ENCODE measurements around the gene ATP8B4.

Gene ATP8B4

DNA sequence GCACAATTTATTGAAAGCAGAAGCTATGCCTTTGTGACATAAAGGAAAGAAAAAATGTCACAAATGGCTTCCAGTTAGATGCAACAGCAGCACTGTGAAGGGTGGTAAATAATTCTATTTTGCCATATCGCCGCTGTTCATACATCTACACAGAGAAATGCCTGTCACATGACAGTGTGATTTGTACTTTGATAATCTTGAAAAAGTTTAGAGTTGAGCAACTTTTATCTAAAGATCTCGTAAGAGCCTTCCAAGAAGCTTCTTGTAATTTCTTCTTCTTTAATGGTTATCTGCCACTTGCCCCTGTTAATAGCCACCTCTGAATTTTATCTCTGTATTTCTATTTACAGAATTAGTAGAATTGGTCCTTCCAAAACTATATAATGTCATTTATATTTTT is 192.3 kb downstream of the ATP8B4 start:
- no peak overlapping the region for H3K27ac ChIP-seq (ENCODE audit: insufficient read depth, low read depth, low read length, poor library complexity, severe bottlenecking)
- 60 to 97% methylated on average over 2 to 3 of the region's 3 CpGs for WGBS, 2 experiments
- no peaks in the 10 kb centered on the region for H3K27me3 ChIP-seq (ENCODE audit: control insufficient read depth, insufficient read depth, low read length, poor library complexity, severe bottlenecking)
- no peaks in the 10 kb centered on the region for H3K4me1 ChIP-seq (ENCODE audit: control insufficient read depth, insufficient read depth, low read length)
- no peak overlapping the region for H3K4me3 ChIP-seq (ENCODE audit: insufficient read depth, low read depth, low read length)
- H3K36me3 ChIP-seq (ENCODE audit: control insufficient read depth, insufficient read depth, low read length): no peaks in the 10 kb centered on the region
- no peaks in the 10 kb centered on the region for H3K9me3 ChIP-seq (ENCODE audit: control insufficient read depth, low read length)

DNA sequence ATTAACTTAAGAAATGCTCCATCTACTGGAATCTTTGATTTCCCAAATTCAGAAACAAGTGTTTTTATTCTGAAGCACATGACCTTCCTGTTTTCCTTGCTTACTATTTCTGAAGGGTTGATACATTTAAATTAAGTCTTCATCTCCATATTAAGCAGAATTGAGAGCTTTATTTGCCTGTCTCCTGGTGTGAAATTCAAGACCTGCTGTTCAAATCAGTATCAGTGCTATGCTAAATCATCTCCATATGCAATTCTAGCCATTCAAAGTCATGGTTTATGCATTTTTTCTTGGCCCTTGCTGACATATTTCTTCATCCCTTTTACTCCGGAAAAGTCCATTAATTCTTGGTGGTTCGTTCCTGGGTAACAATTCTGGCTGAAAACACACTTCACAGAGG is 195.4 kb downstream of the ATP8B4 start:
- Histone ChIP-seq H3K27ac (ENCODE audit: insufficient read depth, low read depth, low read length, poor library complexity, severe bottlenecking) (no peak overlapping the region), H3K4me1 (ENCODE audit: control insufficient read depth, insufficient read depth, low read length) (no peaks in the 10 kb centered on the region), H3K27me3 (ENCODE audit: control insufficient read depth, insufficient read depth, low read length, poor library complexity, severe bottlenecking) (no peaks in the 10 kb centered on the region), H3K4me3 (ENCODE audit: insufficient read depth, low read depth, low read length) (no peak overlapping the region), H3K36me3 (ENCODE audit: control insufficient read depth, insufficient read depth, low read length) (no peaks in the 10 kb centered on the region), H3K9me3 (ENCODE audit: control insufficient read depth, low read length) (no peaks in the 10 kb centered on the region)
- WGBS, 2 experiments: 96 to 99% methylated on average over 2 of the region's 2 CpGs

DNA sequence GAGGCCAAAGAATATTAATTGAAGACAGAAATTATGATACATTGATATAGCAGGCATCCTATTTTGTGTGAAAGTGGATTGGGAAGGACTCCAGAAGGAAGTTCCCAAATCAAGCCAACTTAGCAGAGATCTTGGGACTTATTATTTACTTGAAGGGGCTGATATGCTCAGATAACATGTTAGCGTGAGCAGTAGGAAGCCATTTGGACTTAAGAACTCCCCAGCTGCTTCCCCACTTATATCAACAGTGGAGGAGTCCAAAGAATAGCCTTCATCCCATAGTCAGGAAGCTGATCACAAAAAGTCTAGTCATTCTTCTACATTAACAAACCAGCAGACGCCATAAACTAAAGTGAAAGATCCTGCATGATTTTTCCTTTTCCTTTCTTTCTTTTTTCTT is 200.0 kb downstream of the ATP8B4 start:
- Histone ChIP-seq H3K4me3 (ENCODE audit: insufficient read depth, low read depth, low read length) (no peak overlapping the region), H3K27me3 (ENCODE audit: control insufficient read depth, insufficient read depth, low read length, poor library complexity, severe bottlenecking) (no peaks in the 10 kb centered on the region), H3K4me1 (ENCODE audit: control insufficient read depth, insufficient read depth, low read length) (no peaks in the 10 kb centered on the region), H3K9me3 (ENCODE audit: control insufficient read depth, low read length) (no peaks in the 10 kb centered on the region), H3K36me3 (ENCODE audit: control insufficient read depth, insufficient read depth, low read length) (no peaks in the 10 kb centered on the region), H3K27ac (ENCODE audit: insufficient read depth, low read depth, low read length, poor library complexity, severe bottlenecking) (no peak overlapping the region)
- WGBS, 2 experiments: 96% methylated on average over 2 of the region's 2 CpGs

DNA sequence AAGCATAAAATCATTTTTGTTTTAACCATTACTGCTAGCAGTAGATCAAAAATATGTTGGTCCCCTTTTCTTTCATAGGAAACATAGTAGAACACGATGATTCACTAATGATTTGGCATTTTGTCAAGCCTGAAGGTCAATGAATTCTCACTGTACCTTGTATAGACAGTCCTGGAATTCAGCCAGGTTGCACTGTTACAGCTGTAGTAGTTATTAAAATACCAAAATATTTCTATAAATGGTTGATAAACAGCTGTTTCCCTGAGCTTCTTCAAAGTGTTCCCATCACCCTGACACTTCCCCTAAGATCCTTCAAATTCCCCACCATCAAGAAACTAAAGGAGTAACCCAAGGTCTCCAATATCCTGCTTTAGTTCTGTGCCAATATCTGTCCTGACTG is 200.9 kb downstream of the ATP8B4 start:
- Histone ChIP-seq H3K9me3 (ENCODE audit: control insufficient read depth, low read length) (no peaks in the 10 kb centered on the region), H3K4me1 (ENCODE audit: control insufficient read depth, insufficient read depth, low read length) (no peaks in the 10 kb centered on the region), H3K36me3 (ENCODE audit: control insufficient read depth, insufficient read depth, low read length) (no peaks in the 10 kb centered on the region), H3K27me3 (ENCODE audit: control insufficient read depth, insufficient read depth, low read length, poor library complexity, severe bottlenecking) (no peaks in the 10 kb centered on the region), H3K27ac (ENCODE audit: insufficient read depth, low read depth, low read length, poor library complexity, severe bottlenecking) (no peak overlapping the region), H3K4me3 (ENCODE audit: insufficient read depth, low read depth, low read length) (no peak overlapping the region)
- WGBS, 2 experiments: 100% methylated on average over 1 of the region's 1 CpG

GRCh38 chr15:49916998-49917397 is 202.0 kb downstream of the ATP8B4 start:
- no peaks in the 10 kb centered on the region for H3K4me1 ChIP-seq (ENCODE audit: control insufficient read depth, insufficient read depth, low read length)
- no peaks in the 10 kb centered on the region for H3K27me3 ChIP-seq (ENCODE audit: control insufficient read depth, insufficient read depth, low read length, poor library complexity, severe bottlenecking)
- no peaks in the 10 kb centered on the region for H3K9me3 ChIP-seq (ENCODE audit: control insufficient read depth, low read length)
- H3K4me3 ChIP-seq (ENCODE audit: insufficient read depth, low read depth, low read length): no peak overlapping the region
- H3K27ac ChIP-seq (ENCODE audit: insufficient read depth, low read depth, low read length, poor library complexity, severe bottlenecking): no peak overlapping the region
- H3K36me3 ChIP-seq (ENCODE audit: control insufficient read depth, insufficient read depth, low read length): no peaks in the 10 kb centered on the region
- 77 to 78% methylated on average over 2 of the region's 2 CpGs for WGBS, 2 experiments

DNA sequence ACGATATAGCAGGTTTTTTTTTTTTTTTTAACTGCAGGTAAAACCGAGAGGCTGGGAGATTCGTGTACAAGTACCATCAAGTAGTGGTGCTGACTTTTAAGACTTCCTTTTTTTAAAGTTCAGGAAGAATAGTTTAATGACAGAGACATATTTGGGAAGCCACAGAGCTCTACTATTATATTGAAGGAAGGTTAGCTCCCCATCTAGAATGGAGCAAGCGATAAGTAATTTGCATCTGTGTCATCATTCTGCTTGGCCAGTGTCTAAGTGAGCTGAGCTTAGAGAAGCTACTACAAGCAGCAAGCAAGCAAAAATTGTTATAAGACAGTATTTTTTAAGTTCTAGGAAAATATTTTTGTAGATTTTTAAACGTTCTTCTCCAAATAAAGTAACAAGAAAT is 203.2 kb downstream of the ATP8B4 start:
- whole genome bisulfite sequencing, 2 experiments: 92 to 94% methylated on average over 4 of the region's 5 CpGs
- Histone ChIP-seq H3K27ac (ENCODE audit: insufficient read depth, low read depth, low read length, poor library complexity, severe bottlenecking) (no peak overlapping the region), H3K36me3 (ENCODE audit: control insufficient read depth, insufficient read depth, low read length) (no peaks in the 10 kb centered on the region), H3K4me1 (ENCODE audit: control insufficient read depth, insufficient read depth, low read length) (no peaks in the 10 kb centered on the region), H3K27me3 (ENCODE audit: control insufficient read depth, insufficient read depth, low read length, poor library complexity, severe bottlenecking) (no peaks in the 10 kb centered on the region), H3K9me3 (ENCODE audit: control insufficient read depth, low read length) (no peaks in the 10 kb centered on the region), H3K4me3 (ENCODE audit: insufficient read depth, low read depth, low read length) (no peak overlapping the region)

- Histone ChIP-seq H3K27me3 (ENCODE audit: control insufficient read depth, insufficient read depth, low read length, poor library complexity, severe bottlenecking) (no peaks in the 10 kb centered on the region), H3K36me3 (ENCODE audit: control insufficient read depth, insufficient read depth, low read length) (no peaks in the 10 kb centered on the region), H3K9me3 (ENCODE audit: control insufficient read depth, low read length) (no peaks in the 10 kb centered on the region), H3K4me1 (ENCODE audit: control insufficient read depth, insufficient read depth, low read length) (no peaks in the 10 kb centered on the region), H3K4me3 (ENCODE audit: insufficient read depth, low read depth, low read length) (no peak overlapping the region), H3K27ac (ENCODE audit: insufficient read depth, low read depth, low read length, poor library complexity, severe bottlenecking) (no peak overlapping the region)
- WGBS, 2 experiments: 92 to 95% methylated on average over 4 of the region's 4 CpGs
These were observed 210.1 kb downstream of the ATP8B4 start for GRCh38 chr15:49908933-49909295.

DNA sequence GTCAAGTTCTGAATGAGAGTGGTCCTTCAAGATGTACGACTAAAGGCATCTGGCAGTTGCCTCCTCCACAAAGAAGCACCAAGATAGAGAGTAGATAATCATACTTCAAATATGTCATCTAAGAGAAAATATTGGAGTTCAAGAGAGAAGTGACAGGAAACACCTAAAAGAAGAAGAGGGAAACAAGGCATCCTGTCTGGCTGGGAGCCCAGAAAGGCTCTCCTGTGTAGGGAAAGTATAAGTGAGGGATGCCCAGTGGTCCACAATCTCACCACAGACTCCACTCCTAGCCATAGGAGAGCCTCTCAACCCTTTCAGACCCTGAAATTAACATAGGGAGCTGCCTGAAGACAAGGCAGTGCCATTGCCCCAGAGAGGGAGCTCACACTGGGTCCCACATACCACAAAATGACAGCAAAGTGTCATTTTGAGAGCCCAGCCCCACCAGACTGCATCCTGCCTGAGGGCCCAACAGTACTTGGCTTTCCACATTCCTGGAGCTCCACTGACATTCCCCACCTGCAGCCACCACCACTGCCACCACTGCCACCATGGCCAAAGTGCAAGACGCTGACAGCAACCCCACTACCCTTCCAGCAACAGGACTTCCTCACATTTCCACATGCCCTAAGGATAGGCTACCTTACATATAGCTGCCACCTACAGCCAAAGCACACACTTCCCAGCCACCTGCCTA is 210.6 kb downstream of the ATP8B4 start:
- H3K27ac ChIP-seq (ENCODE audit: insufficient read depth, low read depth, low read length, poor library complexity, severe bottlenecking): no peak overlapping the region
- H3K4me3 ChIP-seq (ENCODE audit: insufficient read depth, low read depth, low read length): no peak overlapping the region
- WGBS, 2 experiments: 96 to 100% methylated on average over 1 to 2 of the region's 2 CpGs
- H3K9me3 ChIP-seq (ENCODE audit: control insufficient read depth, low read length): no peaks in the 10 kb centered on the region
- no peaks in the 10 kb centered on the region for H3K4me1 ChIP-seq (ENCODE audit: control insufficient read depth, insufficient read depth, low read length)
- no peaks in the 10 kb centered on the region for H3K27me3 ChIP-seq (ENCODE audit: control insufficient read depth, insufficient read depth, low read length, poor library complexity, severe bottlenecking)
- no peaks in the 10 kb centered on the region for H3K36me3 ChIP-seq (ENCODE audit: control insufficient read depth, insufficient read depth, low read length)

DNA sequence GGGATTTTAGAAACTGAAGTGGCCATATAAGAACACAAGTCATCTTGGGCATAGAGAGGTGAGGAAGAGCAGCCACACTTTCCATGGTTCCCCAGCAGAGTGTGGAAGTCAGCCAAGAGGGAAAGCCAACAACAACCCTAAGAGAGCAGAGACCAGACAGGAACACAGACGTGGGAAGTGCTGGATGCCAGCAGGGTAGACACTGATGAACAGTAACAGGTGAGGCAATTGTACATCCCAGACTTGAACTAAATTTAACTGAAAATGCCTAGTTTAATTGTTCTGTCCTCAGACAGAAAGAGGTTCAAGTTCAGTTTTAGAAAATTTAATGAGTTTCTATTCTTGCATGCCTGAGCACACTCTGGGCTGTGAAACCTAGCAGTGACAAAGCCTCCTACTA is 212.1 kb downstream of the ATP8B4 start:
- Histone ChIP-seq H3K9me3 (ENCODE audit: control insufficient read depth, low read length) (no peaks in the 10 kb centered on the region), H3K4me1 (ENCODE audit: control insufficient read depth, insufficient read depth, low read length) (no peaks in the 10 kb centered on the region), H3K27ac (ENCODE audit: insufficient read depth, low read depth, low read length, poor library complexity, severe bottlenecking) (no peak overlapping the region), H3K27me3 (ENCODE audit: control insufficient read depth, insufficient read depth, low read length, poor library complexity, severe bottlenecking) (no peaks in the 10 kb centered on the region), H3K4me3 (ENCODE audit: insufficient read depth, low read depth, low read length) (no peak overlapping the region), H3K36me3 (ENCODE audit: control insufficient read depth, insufficient read depth, low read length) (no peaks in the 10 kb centered on the region)
- 81% methylated on average over 1 of the region's 1 CpG for WGBS, 2 experiments

DNA sequence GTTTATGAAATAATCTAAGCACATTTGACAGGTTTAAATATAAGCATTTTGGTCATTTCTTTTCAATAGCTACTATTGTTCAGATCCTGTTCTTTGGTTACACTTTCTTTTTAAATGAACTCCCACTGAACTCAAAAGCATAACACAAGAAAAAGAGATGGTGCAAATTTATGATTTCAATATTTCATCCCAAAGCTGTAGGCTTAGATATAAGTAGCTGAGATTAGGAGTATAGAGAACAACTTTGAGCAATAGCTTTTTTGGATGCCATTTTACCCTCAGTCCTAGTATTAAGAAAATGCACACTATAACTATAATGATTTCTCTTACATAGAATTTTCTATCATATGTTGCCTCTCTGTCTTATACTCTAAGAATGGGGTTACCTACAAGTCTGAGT is 213.8 kb downstream of the ATP8B4 start:
- Histone ChIP-seq H3K27me3 (ENCODE audit: control insufficient read depth, insufficient read depth, low read length, poor library complexity, severe bottlenecking) (no peaks in the 10 kb centered on the region), H3K27ac (ENCODE audit: insufficient read depth, low read depth, low read length, poor library complexity, severe bottlenecking) (no peak overlapping the region), H3K9me3 (ENCODE audit: control insufficient read depth, low read length) (no peaks in the 10 kb centered on the region), H3K4me1 (ENCODE audit: control insufficient read depth, insufficient read depth, low read length) (no peaks in the 10 kb centered on the region), H3K36me3 (ENCODE audit: control insufficient read depth, insufficient read depth, low read length) (no peaks in the 10 kb centered on the region), H3K4me3 (ENCODE audit: insufficient read depth, low read depth, low read length) (no peak overlapping the region)

- no peak overlapping the region for H3K4me3 ChIP-seq (ENCODE audit: insufficient read depth, low read depth, low read length)
- no peaks in the 10 kb centered on the region for H3K4me1 ChIP-seq (ENCODE audit: control insufficient read depth, insufficient read depth, low read length)
- no peaks in the 10 kb centered on the region for H3K36me3 ChIP-seq (ENCODE audit: control insufficient read depth, insufficient read depth, low read length)
- no peak overlapping the region for H3K27ac ChIP-seq (ENCODE audit: insufficient read depth, low read depth, low read length, poor library complexity, severe bottlenecking)
- H3K27me3 ChIP-seq (ENCODE audit: control insufficient read depth, insufficient read depth, low read length, poor library complexity, severe bottlenecking): no peaks in the 10 kb centered on the region
- H3K9me3 ChIP-seq (ENCODE audit: control insufficient read depth, low read length): no peaks in the 10 kb centered on the region
These were observed 214.7 kb downstream of the ATP8B4 start for GRCh38 chr15:49904296-49904695.
